Measurements from ENCODE around the gene NSMCE3. TPM values are rescaled to one million over a fixed set of nuclear protein-coding genes. Genes with fewer than 3 reads are reported as not detected.

NSMCE3 gene
- total RNA-seq, 1 donor from 2014 or later, result 8.1 TPM

DNA sequence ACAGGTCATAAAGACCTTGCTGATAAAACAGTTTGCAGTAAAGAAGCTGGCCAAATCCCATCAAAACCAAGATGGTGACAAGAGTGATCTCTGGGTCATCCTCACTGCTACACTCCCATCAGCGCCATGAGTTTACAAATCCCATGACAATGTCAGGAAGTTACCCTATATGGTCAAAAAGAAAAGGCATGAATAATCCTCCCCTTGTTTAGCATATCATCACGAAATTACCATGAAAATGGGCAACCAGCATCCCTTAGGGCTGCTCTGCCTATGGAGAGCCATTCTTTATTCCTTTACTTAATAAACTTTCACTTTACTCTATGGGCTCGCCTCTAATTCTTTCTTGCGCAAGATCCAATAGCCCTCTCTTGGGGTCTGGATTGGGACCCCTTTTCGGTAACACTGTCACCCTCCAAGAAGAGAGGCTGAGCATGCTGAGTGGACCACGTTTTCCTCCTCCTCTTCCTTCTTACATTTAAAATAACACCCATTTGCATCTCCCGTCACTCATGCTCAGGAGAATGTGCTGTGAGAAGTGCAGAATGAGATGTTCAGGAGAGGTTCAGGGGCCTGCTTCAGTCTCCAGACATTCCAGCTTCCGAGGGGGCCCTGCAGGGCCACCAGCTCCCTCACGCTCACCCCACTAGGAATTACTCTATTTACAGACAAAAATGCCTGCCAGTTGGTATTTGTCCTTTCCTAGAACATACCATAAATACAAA lies 47.3 kb downstream of the NSMCE3 start:
- no peak for DNase-seq (ENCODE audit: low read depth)
- H3K4me3 ChIP-seq (ENCODE audit: low read depth, low read length), result no peak overlapping the region
- TF ChIP-seq, protein P1, sequence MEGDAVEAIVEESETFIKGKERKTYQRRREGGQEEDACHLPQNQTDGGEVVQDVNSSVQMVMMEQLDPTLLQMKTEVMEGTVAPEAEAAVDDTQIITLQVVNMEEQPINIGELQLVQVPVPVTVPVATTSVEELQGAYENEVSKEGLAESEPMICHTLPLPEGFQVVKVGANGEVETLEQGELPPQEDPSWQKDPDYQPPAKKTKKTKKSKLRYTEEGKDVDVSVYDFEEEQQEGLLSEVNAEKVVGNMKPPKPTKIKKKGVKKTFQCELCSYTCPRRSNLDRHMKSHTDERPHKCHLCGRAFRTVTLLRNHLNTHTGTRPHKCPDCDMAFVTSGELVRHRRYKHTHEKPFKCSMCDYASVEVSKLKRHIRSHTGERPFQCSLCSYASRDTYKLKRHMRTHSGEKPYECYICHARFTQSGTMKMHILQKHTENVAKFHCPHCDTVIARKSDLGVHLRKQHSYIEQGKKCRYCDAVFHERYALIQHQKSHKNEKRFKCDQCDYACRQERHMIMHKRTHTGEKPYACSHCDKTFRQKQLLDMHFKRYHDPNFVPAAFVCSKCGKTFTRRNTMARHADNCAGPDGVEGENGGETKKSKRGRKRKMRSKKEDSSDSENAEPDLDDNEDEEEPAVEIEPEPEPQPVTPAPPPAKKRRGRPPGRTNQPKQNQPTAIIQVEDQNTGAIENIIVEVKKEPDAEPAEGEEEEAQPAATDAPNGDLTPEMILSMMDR (conservative IDR thresholded peaks at IDR 0.05; ENCODE audit: low read depth, low read length), result no peak

DNA sequence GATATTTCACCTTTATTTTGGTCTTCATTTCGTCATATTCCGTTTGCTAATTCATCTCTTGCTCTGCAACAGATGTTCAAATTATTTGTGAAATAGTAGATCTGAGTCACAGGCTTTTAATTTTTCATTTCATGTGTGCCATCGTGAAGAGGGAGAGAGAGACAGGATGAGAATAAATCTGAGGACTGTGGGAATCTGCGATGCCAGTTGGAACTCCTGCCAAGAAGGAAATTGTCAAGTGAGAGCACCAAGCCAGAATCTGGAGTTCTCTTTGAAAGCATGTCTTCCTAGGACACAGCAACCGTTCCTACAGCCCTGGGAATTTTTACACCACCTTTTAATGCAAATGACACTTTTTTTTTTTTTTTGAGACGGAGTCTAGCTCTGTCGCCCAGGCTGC lies 48.8 kb downstream of the NSMCE3 start:
- TF ChIP-seq, protein P1 (conservative IDR thresholded peaks at IDR 0.05; ENCODE audit: low read depth, low read length), result no peak
- H3K4me3 ChIP-seq (ENCODE audit: low read depth, low read length), result no peak overlapping the region
- DNase-seq (ENCODE audit: low read depth), result no peak

DNA sequence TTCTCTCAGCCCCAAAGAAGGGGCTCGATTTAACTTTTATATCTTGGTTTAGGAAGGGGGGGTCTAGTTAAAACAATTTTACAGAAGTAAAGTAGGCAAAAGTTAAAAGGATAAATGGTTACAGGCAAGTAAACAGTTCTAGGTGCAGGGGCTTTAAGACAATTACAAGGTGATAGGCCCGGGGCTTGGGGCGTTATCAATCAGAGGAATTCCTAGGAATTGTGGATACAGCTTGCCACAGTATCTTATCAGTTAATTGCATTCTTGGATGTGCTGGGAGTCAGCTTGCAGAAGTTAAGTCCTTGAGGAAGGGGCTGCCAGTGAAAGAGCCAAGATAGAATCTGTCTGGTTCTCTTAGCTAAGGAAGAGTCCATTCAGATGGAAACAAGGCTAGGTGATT lies 52.7 kb downstream of the NSMCE3 start:
- TF ChIP-seq, protein P1 (conservative IDR thresholded peaks at IDR 0.05; ENCODE audit: low read depth, low read length), result no peak
- DNase-seq (ENCODE audit: low read depth), result no peak
- no peak overlapping the region for H3K4me3 ChIP-seq (ENCODE audit: low read depth, low read length)
